Right lobe of liver (tissue), 4 donors: Measurements from ENCODE around the gene PRSS27.

Experiments
- POLR2A ChIP-seq: fragments of 450-650 bp; IDR thresholded peaks from one replicate; pipeline ENCODE4 v1.6.1; 2017; ENCODE audit warnings: antibody characterized with exemption, mild to moderate bottlenecking
- TF ChIP-seq, protein P1 (sequence below), 4 donors: fragments of 200-600 bp in 3 of 4; fragments of 450-650 bp in 1 of 4; IDR thresholded peaks; one replicate each; pipeline versions ENCODE4 v1.5.1 to v1.8.0; 2016 to 2022; ENCODE audit warnings: antibody characterized with exemption in 4 of 4, mild to moderate bottlenecking in 2 of 4
- donor health status: DM: no; HTN: no; CAD: no.
- donor health status: DM: no; HTN: no; CAD: no.
- donor health status: DM: no; HTN: yes; CAD: no.

DNA sequence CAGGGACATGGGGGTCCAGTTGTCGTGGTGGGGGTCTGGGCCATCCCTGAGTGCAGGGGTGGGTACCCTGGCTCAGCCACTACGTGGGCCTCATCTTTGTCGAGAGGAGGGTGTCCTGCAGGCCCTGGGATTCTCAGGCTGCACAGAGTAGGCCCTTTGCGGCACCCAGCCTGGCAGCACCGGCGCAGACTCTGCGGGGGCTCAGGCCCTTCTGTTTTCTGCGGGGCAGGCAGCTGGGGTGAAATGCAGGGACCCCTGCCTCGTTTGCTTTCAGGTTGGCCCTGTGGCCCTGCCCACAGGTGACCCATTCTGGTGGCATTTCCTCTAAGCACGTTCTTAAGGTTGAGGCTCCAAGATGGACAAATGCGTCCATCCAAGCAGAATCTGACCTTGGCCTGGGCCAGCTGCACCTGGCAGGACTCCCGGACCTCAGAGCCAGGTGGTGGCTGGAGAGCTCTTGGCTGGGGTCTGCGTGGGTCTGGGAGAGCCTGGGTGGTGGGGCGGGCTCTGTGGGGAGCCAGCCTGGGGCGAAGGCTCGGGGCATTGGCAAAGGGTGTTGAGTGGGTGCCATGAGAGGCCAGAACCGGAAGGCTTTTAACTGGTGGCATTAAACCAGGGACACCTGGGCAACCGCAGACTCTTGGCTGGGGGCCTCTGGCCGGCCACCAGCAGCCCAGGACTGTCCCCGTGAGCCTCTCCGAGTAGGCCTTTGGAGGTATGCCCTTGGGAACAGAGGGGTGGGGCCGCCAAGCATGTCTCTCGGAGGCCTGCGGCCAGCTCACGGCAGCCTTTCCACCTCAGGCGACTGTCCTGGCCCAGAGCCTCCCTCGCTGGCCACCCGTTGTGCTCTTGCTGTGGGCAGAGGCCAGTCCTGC is 16.9 kb downstream of the PRSS27 start:
- TF ChIP-seq, protein P1, sequence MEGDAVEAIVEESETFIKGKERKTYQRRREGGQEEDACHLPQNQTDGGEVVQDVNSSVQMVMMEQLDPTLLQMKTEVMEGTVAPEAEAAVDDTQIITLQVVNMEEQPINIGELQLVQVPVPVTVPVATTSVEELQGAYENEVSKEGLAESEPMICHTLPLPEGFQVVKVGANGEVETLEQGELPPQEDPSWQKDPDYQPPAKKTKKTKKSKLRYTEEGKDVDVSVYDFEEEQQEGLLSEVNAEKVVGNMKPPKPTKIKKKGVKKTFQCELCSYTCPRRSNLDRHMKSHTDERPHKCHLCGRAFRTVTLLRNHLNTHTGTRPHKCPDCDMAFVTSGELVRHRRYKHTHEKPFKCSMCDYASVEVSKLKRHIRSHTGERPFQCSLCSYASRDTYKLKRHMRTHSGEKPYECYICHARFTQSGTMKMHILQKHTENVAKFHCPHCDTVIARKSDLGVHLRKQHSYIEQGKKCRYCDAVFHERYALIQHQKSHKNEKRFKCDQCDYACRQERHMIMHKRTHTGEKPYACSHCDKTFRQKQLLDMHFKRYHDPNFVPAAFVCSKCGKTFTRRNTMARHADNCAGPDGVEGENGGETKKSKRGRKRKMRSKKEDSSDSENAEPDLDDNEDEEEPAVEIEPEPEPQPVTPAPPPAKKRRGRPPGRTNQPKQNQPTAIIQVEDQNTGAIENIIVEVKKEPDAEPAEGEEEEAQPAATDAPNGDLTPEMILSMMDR (IDR thresholded peaks at IDR 0.05): no peak
- TF ChIP-seq POLR2A: no peak
